IMR-90 (cell line): ENCODE results near the gene MAPKAP1.

Source experiments
- BHLHE40 ChIP-seq: fragments of 150-350 bp; IDR thresholded peaks from 2 replicates; pipeline ENCODE4 v1.6.1; 2016; ENCODE audit warnings: mild to moderate bottlenecking, low read depth, low read length
- CEBPB ChIP-seq: IDR thresholded peaks from 2 replicates; pipeline ENCODE4 v1.6.1; 2012; ENCODE audit warnings: low read depth, low read length, improper control_type of control experiment
- FOS ChIP-seq: fragments of 150-350 bp; IDR thresholded peaks from 2 replicates; pipeline ENCODE4 v1.6.1; 2016; ENCODE audit warnings: low read depth, low read length
- MAFK ChIP-seq: IDR thresholded peaks from 2 replicates; pipeline ENCODE4 v1.6.1; 2012; ENCODE audit warnings: low read depth, low read length, improper control_type of control experiment
- MAZ ChIP-seq: IDR thresholded peaks from 2 replicates; pipeline ENCODE4 v1.6.1; 2012; ENCODE audit warnings: low read depth, mild to moderate bottlenecking, low read length, improper control_type of control experiment, moderate library complexity, borderline replicate concordance
- MXI1 ChIP-seq: IDR thresholded peaks from 2 replicates; pipeline ENCODE4 v1.6.1; 2012; ENCODE audit warnings: low read depth, mild to moderate bottlenecking, low read length, moderate library complexity, borderline replicate concordance
- POLR2A ChIP-seq: IDR thresholded peaks from 2 replicates; pipeline ENCODE4 v1.6.1; 2012; ENCODE audit warnings: mild to moderate bottlenecking, low read depth, low read length
- RAD21 ChIP-seq: IDR thresholded peaks from 2 replicates; pipeline ENCODE4 v1.6.1; 2012; ENCODE audit warnings: low read length, improper control_type of control experiment
- RFX5 ChIP-seq: IDR thresholded peaks from 2 replicates; pipeline ENCODE4 v1.8.0; 2012; ENCODE audit warnings: low read depth, mild to moderate bottlenecking, low read length, moderate library complexity
- TF ChIP-seq, protein P1 (sequence below): conservative IDR thresholded peaks from 2 replicates; pipeline ENCODE4 v1.5.1; 2012; ENCODE audit warnings: mild to moderate bottlenecking, low read depth, low read length, improper control_type of control experiment
- TF ChIP-seq, protein P2 (sequence below): fragments of 150-350 bp; IDR thresholded peaks from 2 replicates; pipeline ENCODE4 v1.6.1; 2017; ENCODE audit warnings: mild to moderate bottlenecking, antibody characterized with exemption, low read length, low read depth

DNA sequence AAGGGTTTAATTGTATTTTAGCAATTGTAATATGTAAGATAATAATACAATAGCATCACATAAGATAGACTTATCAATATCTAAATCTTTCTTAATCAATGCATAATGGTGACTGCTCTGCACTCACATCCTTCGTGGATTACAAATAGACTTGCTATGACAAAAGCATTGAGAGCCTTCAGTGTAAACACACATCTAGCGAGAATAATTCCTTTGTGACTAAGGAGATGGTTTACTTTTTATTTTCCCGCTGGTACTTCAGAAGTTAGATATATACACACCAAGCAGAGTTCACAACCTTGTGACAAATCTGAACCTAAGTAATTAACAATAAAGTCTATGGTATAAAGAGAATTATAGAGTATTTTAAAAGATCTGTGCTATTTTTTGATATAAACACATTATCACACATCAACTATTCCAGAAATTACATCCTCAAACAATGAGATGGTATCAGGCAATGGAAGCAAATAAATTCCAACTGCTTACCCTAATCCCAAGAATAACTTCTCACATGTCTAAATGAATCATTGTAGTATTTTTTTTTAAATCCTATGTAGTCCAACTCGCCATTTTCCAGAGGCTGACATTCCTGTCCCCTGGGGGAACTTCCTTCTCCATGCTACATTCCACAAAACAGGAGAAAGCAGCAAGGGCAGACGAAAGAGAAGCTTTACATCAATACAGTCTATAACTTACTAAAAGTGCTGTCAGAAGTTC is 51.2 kb downstream of the MAPKAP1 start:
- no peak for TF ChIP-seq RAD21
- TF ChIP-seq POLR2A = no peak
- TF ChIP-seq, protein P1, sequence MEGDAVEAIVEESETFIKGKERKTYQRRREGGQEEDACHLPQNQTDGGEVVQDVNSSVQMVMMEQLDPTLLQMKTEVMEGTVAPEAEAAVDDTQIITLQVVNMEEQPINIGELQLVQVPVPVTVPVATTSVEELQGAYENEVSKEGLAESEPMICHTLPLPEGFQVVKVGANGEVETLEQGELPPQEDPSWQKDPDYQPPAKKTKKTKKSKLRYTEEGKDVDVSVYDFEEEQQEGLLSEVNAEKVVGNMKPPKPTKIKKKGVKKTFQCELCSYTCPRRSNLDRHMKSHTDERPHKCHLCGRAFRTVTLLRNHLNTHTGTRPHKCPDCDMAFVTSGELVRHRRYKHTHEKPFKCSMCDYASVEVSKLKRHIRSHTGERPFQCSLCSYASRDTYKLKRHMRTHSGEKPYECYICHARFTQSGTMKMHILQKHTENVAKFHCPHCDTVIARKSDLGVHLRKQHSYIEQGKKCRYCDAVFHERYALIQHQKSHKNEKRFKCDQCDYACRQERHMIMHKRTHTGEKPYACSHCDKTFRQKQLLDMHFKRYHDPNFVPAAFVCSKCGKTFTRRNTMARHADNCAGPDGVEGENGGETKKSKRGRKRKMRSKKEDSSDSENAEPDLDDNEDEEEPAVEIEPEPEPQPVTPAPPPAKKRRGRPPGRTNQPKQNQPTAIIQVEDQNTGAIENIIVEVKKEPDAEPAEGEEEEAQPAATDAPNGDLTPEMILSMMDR = no peak
- TF ChIP-seq, protein P2, sequence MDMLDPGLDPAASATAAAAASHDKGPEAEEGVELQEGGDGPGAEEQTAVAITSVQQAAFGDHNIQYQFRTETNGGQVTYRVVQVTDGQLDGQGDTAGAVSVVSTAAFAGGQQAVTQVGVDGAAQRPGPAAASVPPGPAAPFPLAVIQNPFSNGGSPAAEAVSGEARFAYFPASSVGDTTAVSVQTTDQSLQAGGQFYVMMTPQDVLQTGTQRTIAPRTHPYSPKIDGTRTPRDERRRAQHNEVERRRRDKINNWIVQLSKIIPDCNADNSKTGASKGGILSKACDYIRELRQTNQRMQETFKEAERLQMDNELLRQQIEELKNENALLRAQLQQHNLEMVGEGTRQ = no peak
- no peak for TF ChIP-seq BHLHE40
- no peak for TF ChIP-seq FOS
- TF ChIP-seq MXI1 = no peak
- no peak for TF ChIP-seq MAFK
- TF ChIP-seq RFX5 = no peak
- no peak for TF ChIP-seq MAZ
- no peak for TF ChIP-seq CEBPB
